Liver (tissue), 3 donors: ENCODE data around the gene ADISSP.

ENCODE experiments used
- CTCF ChIP-seq: fragments of 150-350 bp; IDR thresholded peaks from 2 replicates; pipeline ENCODE4 v1.5.1; 2017; ENCODE audit warnings: improper control_type of control experiment, low read depth, low read length; ENCODE audit not compliant: missing input control
- GABPA ChIP-seq, 2 donors: IDR thresholded peaks in 1 of 2; conservative IDR thresholded peaks in 1 of 2; 2 replicates each; pipeline ENCODE4 v1.6.1; 2016; ENCODE audit warnings: antibody characterized with exemption in 2 of 2, mild to moderate bottlenecking in 1 of 2, moderate library complexity in 1 of 2
- HNF4A ChIP-seq, 2 donors: conservative IDR thresholded peaks; 2 replicates each; pipeline ENCODE4 v1.6.1; 2016; ENCODE audit warnings: antibody characterized with exemption in 2 of 2, mild to moderate bottlenecking in 2 of 2
- JUND ChIP-seq, 2 donors: IDR thresholded peaks; 2 replicates each; pipeline ENCODE4 v1.6.1; 2016; ENCODE audit warnings: antibody characterized with exemption in 2 of 2
- MAX ChIP-seq: IDR thresholded peaks from 2 replicates; pipeline ENCODE4 v1.6.1; 2016; ENCODE audit warnings: antibody characterized with exemption
- RXRA ChIP-seq, 2 donors: IDR thresholded peaks; 2 replicates each; pipeline ENCODE4 v1.6.1; 2017 to 2018; ENCODE audit warnings: antibody characterized with exemption in 2 of 2, mild to moderate bottlenecking in 1 of 2
- SP1 ChIP-seq: IDR thresholded peaks from 2 replicates; pipeline ENCODE4 v1.6.1; 2018; ENCODE audit warnings: antibody characterized with exemption, mild to moderate bottlenecking
- TAF1 ChIP-seq: conservative IDR thresholded peaks from 2 replicates; pipeline ENCODE4 v1.6.1; 2016; ENCODE audit warnings: antibody characterized with exemption, mild to moderate bottlenecking
- YY1 ChIP-seq: IDR thresholded peaks from 2 replicates; pipeline ENCODE4 v1.6.1; 2016; ENCODE audit warnings: antibody characterized with exemption, mild to moderate bottlenecking
- ZBTB33 ChIP-seq: IDR thresholded peaks from 2 replicates; pipeline ENCODE4 v1.6.1; 2016; ENCODE audit warnings: antibody characterized with exemption
- donor health status: healthy.
- donor health status: healthy.

GRCh38 chr20:3812975-3813847 lies 45.7 kb upstream of the ADISSP start:
- TF ChIP-seq CTCF, result no peak
- TF ChIP-seq HNF4A (conservative IDR thresholded peaks at IDR 0.05), result no peak
- TF ChIP-seq GABPA (IDR thresholded peaks at IDR 0.05 in 1 of 2, conservative IDR thresholded peaks at IDR 0.05 in 1 of 2), result no peak
- TF ChIP-seq JUND (IDR thresholded peaks at IDR 0.05), result no peak
- TF ChIP-seq YY1, result no peak
- no peak for TF ChIP-seq ZBTB33
- no peak for TF ChIP-seq TAF1
- no peak for TF ChIP-seq MAX
- no peak for TF ChIP-seq SP1
- TF ChIP-seq RXRA (IDR thresholded peaks at IDR 0.05), result no peak
